GM12891 (cell line): ENCODE results near the gene PLSCR5.

ENCODE experiments used
- POLR2A ChIP-seq: IDR thresholded peaks from 2 replicates; pipeline ENCODE4 v1.6.1; 2011; ENCODE audit warnings: low read depth, low read length, control low read depth
- POLR2AphosphoS5 ChIP-seq: IDR thresholded peaks from 2 replicates; pipeline ENCODE4 v1.6.1; 2011; ENCODE audit warnings: low read depth, low read length, control low read depth
- TAF1 ChIP-seq: IDR thresholded peaks from 2 replicates; pipeline ENCODE4 v1.6.1; 2011; ENCODE audit warnings: low read depth, low read length, control low read depth

- TF ChIP-seq POLR2A (no peak), TAF1 (no peak), POLR2AphosphoS5 (no peak)
These were observed 6.6 kb downstream of the PLSCR5 start for GRCh38 chr3:146598535-146598934.
